ENCODE measurements around the gene GOLGA2.

DNA sequence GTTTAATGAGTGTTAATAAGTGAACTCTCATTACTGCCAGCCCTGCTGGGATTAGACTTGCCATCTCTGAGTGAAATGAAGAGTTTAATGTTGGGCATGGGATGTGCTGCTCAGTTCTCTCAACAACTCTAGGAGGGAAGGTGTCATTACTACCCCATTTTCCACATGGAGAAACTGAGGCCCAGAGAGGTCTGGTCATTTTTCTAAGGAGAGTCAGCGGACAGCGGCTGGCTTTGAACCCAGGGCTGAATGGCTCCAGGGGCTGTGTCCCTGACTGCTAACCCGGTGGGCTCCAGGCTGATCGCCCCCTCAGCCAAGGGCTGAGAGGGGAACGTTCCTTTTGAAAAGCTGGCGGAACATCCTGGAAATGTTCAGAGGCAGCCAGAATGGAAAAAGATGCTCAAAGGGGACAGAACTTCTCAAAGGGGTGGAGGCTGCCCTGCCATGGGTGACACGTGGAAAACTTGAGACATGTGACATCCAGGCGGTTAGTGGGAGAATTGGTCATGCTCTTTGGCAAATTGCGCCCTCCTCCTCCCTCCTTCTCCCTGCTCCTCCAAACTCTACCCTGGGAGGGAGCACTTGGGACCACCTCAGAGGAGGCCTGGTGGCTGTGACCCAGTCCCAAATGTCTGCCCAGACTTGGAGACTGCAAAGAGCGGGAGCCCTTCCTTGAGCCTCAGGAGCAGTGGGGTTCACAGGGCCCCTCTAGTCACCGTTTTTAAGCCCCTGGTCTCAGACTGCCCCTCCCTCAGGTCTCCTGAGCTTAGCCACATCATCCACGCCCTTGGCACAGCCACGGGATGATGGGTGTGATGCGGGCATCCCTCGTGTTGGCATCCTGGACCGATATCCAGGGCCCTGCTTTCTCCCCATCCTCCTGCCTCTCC lies 43.9 kb downstream of the GOLGA2 start:
- TF ChIP-seq, protein P1, sequence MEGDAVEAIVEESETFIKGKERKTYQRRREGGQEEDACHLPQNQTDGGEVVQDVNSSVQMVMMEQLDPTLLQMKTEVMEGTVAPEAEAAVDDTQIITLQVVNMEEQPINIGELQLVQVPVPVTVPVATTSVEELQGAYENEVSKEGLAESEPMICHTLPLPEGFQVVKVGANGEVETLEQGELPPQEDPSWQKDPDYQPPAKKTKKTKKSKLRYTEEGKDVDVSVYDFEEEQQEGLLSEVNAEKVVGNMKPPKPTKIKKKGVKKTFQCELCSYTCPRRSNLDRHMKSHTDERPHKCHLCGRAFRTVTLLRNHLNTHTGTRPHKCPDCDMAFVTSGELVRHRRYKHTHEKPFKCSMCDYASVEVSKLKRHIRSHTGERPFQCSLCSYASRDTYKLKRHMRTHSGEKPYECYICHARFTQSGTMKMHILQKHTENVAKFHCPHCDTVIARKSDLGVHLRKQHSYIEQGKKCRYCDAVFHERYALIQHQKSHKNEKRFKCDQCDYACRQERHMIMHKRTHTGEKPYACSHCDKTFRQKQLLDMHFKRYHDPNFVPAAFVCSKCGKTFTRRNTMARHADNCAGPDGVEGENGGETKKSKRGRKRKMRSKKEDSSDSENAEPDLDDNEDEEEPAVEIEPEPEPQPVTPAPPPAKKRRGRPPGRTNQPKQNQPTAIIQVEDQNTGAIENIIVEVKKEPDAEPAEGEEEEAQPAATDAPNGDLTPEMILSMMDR (IDR thresholded peaks at IDR 0.05), result no peak
- TF ChIP-seq EZH2 (IDR thresholded peaks at IDR 0.05), result no peak
- TF ChIP-seq EZH2phosphoT487 (IDR thresholded peaks at IDR 0.05), result no peak

All from neural progenitor cell (in vitro differentiated cells).